RWPE1 (cell line): Measurements from ENCODE around the gene TNIP2.
"Not testable (repeated sequence)": the region's sequence is repeated elsewhere in the genome, so short reads cannot be mapped to it uniquely, and the experiment has no call there.

ENCODE experiments used
- CTCF ChIA-PET: fragments of 350-600 bp; sonication (Branson Sonifier 250); formaldehyde crosslinking; extraction: SDS; loops from one replicate; lab custom pipeline; 2021; lab: Yijun Ruan, JAX
- POLR2A ChIA-PET: fragments of 400-600 bp; formaldehyde crosslinking; extraction: SDS; loops from one replicate; lab custom pipeline; 2020; ENCODE audit warnings: antibody characterized with exemption; ENCODE audit not compliant: low non-redundant PET; lab: Yijun Ruan, JAX
- DNase-seq: peaks from one replicate; pipeline ENCODE4 v3.0.0; 2012; ENCODE audit warnings: low spot score
- H3K27ac ChIP-seq: fragments of 450-650 bp; 2 replicates; pipeline ENCODE4 v1.5.1; 2017
- TF ChIP-seq, protein P1 (sequence below): fragments of 450-650 bp; conservative IDR thresholded peaks from 2 replicates; pipeline ENCODE4 v1.5.1; 2017; ENCODE audit warnings: low read depth, mild to moderate bottlenecking

The TNIP2 gene

DNA sequence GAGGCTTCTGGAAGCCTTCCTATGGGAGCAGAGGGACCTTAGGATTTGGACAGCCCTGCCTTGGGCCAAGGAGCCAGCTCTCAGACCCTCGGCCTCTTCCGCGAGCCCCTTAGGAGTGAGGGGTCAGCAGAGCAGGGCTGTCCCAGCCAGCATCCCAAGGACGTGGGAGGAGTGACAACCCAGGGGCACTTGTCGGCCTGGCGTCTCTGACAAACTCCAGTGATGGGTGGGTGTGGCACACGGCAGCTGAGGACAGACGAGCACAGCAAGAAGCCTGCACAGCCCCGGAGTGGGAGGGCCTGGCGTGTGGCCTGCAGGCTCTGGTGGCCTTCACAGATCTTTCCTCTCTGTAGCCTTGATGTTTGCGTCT is 11.6 kb upstream of the TNIP2 start:
- ChIA-PET POLR2A (no interaction called here), CTCF (no interaction called here)
- no peak overlapping the region for H3K27ac ChIP-seq
- DNase-seq = no peak
- TF ChIP-seq, protein P1, sequence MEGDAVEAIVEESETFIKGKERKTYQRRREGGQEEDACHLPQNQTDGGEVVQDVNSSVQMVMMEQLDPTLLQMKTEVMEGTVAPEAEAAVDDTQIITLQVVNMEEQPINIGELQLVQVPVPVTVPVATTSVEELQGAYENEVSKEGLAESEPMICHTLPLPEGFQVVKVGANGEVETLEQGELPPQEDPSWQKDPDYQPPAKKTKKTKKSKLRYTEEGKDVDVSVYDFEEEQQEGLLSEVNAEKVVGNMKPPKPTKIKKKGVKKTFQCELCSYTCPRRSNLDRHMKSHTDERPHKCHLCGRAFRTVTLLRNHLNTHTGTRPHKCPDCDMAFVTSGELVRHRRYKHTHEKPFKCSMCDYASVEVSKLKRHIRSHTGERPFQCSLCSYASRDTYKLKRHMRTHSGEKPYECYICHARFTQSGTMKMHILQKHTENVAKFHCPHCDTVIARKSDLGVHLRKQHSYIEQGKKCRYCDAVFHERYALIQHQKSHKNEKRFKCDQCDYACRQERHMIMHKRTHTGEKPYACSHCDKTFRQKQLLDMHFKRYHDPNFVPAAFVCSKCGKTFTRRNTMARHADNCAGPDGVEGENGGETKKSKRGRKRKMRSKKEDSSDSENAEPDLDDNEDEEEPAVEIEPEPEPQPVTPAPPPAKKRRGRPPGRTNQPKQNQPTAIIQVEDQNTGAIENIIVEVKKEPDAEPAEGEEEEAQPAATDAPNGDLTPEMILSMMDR = no peak

DNA sequence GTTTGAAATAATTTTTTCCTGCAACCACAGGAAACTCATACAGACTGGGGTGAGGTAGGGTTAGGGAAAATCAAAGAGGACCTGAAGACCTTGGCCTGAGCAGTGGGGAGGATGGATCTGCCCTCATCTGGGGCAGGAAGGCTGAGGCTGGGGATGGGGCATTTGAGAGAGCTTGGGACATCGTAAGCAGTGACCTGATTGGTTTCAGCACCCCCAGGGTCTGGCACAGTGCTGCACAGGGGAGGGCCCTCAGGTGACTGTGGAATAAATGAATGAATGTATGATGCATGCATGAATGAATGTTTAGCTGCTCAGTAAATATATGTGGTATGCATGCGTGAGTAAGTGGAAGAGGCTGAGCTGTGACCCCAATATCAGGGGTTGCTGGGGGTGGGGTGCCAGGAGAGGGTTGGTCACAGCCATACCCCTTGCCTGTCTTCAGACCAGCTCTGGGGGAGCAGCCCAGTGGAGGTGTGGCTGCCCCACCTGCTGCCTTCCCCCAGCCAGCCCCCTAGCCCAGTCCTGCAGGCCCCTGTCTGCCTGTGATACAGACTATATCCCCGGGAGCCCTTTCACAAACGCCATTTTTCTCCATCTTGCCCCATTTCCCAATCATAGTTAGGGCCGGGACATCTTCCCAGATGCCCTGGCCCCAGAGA is 11.0 kb upstream of the TNIP2 start:
- POLR2A ChIA-PET = no interaction called here
- no peak for DNase-seq
- TF ChIP-seq, protein P1 = no peak
- H3K27ac ChIP-seq = no peak overlapping the region
- CTCF ChIA-PET = no interaction called here

DNA sequence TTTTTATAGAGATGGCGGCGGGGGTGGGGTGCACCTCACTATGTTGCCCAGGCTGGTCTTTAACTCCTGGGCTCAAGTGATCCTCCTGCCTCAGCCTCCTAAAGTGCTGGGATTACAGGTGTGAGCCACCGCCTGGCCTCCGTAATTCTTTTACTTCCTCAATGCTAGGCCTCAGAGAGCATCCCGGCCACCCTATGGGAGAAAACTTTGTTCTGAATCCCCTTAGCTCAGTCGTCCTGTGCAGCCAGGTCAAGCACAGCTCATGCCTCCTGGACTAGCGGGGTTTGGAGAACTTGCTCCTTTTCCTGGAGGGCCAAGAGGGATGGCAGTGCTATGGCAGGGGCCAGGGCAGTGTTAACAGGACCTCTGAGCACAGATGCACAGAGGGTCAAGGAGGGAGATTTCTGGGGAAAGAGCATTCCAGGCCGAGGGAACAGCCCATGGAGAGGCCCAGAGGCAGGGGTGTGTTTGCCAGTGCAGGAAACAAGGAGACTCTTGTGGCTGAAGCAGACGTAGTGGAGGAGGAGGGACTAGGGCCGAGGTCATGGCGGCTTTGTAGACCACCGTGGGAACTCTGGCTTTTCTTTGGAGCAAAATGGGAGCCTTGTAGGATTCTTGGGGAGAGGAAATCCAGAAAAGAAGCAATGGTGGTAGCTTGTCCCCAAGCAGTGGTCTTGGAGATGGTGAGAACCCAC is 9.8 kb upstream of the TNIP2 start:
- POLR2A ChIA-PET = interaction anchor here (0.5 kb wide), 1 partner anchor 189 kb away, joined by 7 read pairs; no protein-coding TSS in a partner anchor
- DNase-seq = no peak
- no peak overlapping the region for H3K27ac ChIP-seq
- CTCF ChIA-PET = interaction anchor here (0.6 kb wide), 1 partner anchor 467 kb away, joined by 3 read pairs; no protein-coding TSS in a partner anchor
- TF ChIP-seq, protein P1 = no peak

DNA sequence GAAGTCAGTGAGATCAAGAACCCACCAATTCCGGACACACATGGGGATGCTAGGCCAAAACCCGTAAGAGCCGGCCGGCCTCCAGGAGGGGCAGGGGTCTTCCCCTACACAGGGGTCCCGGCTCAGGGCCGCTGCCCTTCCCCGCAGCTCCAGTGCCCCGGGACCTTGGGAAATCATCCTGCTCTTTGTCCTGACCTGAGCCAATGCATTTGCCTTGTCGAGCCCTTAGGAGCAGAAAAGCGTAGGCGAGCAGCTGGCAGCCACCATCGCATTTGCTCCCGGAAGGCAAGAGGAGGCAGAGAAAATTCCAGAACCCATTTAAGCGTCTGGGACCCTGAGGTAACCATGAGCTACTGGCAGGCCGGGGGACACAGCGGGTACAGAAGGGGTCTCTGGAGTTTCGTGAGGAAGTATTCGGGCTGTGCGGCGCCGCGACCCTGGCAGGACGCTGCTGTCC is 7.4 kb upstream of the TNIP2 start:
- POLR2A ChIA-PET = no interaction called here
- peak overlapping the region; percentile 47 for H3K27ac ChIP-seq
- DNase-seq = no peak
- TF ChIP-seq, protein P1 = no peak
- CTCF ChIA-PET = interaction anchor here (0.6 kb wide), 2 partner anchors 31 to 286 kb away, joined by 3 to 4 read pairs; no protein-coding TSS in a partner anchor

DNA sequence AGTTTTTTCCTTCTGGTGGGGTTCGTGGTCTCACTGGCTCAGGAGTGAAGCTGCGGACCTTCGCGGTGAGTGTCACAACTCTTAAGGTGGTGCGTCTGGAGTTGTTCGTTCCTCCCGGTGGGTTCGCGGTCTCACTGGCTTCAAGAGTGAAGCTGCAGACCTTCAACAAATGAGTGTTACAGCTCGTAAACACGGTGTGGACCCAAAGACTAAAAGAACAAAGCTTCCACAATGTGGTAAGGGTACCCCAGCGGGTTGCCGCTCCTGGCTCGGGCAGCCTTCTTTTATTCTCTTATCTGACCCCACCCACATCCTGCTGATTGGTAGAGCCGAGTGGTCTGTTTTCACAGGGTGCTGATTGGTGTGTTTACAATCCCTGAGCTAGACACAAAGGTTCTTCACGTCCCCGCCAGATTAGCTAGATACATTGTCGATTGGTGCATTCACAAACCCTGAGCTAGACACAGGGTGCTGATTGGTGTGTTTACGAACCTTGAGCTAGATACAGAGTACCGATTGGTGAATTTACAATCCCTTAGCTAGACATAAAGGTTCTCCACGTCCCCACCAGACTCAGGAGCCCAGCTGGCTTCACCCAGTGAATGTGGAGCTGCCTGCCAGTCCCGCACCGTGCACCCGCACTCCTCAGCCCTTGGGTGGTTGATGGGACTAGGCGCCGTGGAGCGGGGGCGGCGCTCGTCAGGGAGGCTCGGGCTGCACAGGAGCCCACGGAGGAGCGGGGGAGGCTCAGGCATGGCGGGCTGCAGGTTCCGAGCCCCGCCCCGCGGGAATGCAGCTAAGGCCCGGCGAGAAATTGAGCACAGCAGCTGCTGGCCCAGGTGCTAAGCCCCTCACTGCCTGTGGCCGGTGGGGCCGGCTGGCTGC is 6.6 kb upstream of the TNIP2 start:
- H3K27ac ChIP-seq, DNase-seq, POLR2A ChIA-PET, CTCF ChIA-PET: not testable (repeated sequence)

DNA sequence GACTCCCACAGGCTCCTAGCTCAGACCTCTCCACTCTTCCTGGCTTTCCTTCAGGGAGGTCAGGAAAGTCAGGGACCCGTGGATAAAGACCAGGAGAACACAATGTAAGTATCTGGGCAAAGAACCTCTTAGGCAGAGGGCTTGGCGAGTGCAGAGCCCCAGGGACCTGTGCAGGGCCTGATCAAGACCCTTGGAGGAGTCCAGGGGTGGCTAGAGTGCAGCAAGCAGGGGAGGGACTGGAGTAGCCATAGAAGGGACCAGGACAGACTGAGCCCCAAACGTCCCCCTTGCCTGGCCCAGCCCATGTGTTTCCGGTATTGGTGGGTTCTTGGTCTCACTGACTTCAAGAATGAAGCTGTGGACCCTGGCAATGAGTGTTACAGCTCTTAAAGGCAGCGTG is 5.9 kb upstream of the TNIP2 start:
- POLR2A ChIA-PET = no interaction called here
- TF ChIP-seq, protein P1 = no peak
- no peak for DNase-seq
- CTCF ChIA-PET = no interaction called here
- H3K27ac ChIP-seq = no peak overlapping the region
